ENCODE results near the gene C12orf75.
"Not testable (repeated sequence)": the region's sequence is repeated elsewhere in the genome, so short reads cannot be mapped to it uniquely, and the experiment has no call there.

C12orf75 gene

GRCh38 chr12:105310476-105311085 is 19.9 kb upstream of the C12orf75 start:
- DNase-seq = not testable (repeated sequence)

GRCh38 chr12:105311936-105312335 is 18.6 kb upstream of the C12orf75 start:
- DNase-seq = not testable (repeated sequence)

DNA sequence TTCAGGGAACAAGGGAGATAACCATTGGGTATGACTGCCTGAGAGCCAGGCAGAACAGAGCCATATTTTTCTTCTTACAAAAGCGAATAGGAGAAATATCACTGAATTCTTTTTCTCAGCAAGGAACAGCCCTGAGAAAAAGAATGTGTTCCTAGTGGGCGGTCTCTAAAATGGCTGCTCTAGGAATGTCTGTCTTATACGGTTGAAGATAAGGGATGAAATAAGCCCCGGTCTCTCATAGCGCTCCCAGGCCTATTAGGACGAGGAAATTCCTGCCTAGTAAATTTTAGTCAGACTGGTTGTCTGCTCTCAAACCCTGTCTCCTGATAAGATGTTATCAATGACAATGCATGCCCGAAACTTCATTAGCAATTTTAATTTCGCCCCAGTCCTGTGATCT is 16.7 kb upstream of the C12orf75 start:
- not testable (repeated sequence) for DNase-seq

DNA sequence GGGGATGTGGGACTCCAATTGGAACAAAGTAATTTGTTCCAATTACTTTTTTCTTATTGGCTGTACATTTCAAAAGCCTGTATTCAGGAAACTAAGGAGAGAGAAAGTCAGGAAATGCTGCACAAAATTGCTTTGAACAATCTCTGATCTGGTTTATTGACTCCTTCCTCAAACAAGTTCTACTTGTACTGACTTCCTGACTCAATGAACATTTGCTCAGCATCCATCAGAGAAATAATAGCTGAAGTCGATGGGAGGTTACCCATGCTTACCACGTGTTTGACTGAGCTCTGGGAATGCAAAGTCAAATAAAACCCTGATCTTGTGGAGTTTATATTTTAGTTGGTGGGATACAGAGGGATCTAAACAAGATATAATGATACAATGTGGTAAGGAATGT is 15.4 kb upstream of the C12orf75 start:
- no peak for DNase-seq

DNA sequence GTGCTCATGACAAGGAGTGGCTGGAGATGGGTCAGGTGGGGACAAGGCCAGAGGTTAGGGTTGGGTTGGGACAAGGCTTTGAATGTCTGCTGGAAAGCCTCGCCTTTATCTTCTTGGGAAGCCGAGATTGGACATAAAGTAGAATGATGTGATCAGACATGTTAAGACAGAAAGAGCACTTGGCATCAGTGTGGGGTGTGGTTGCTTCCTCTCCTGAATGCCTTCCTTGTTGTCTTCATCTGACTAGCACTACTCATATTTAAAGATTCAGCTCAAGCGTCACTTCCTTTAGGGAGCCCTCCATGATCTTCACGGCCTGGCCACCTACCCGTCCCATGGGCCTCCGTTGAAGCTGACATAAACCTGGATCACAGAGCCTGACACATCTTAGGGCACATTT is 14.8 kb upstream of the C12orf75 start:
- no peak for DNase-seq

GRCh38 chr12:105316931-105317852 is 13.3 kb upstream of the C12orf75 start:
- no peak for DNase-seq

- no peak for DNase-seq
Measured at GRCh38 chr12:105317942-105318621, 12.4 kb upstream of the C12orf75 start.

GRCh38 chr12:105318651-105319483 is 11.6 kb upstream of the C12orf75 start:
- DNase-seq = no peak

DNA sequence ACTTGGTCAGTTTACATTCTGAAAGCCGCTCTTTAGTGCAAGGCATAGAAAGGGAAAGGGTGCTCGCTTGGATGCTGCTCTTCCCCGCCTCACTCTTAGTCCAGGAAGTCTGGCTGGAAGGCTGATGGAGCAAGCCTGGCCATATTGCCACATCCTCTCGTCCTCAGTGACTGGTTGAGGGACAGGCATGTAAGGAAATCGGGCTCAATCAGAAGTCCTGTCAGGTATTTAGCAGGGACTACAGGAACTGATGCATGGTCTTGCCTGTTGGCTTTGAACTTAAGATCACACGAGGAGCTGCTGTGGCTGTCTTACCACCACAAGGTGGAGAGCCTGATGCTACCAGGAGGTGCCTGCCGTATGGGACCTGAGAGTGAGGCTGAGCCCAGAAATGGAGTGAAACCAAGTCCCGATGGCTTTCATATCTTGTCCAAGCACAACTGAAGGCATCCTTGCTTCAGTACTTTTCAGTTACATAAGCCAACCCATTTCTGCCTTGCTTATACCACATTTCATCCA is 10.7 kb upstream of the C12orf75 start:
- no peak for DNase-seq

DNA sequence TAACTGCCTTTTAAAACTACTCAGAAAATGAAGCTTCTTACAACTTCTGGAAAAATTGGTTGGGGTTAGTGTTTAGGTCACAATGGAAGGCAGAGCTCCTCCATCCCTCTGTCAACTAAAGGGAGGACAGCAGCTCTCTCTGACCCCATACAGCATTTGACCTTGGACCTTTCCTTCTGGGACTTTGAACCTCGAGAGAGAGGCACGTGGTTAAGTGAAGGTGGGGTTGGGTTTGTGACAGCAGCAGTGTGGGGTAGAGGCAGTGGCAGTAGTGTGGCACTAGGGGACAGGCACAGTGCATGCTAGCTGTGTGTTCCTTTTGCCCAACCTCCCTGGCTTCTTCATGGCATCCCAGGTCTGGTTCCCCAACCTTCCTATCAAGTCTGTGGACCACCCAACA is 9.4 kb upstream of the C12orf75 start:
- no peak for DNase-seq

DNA sequence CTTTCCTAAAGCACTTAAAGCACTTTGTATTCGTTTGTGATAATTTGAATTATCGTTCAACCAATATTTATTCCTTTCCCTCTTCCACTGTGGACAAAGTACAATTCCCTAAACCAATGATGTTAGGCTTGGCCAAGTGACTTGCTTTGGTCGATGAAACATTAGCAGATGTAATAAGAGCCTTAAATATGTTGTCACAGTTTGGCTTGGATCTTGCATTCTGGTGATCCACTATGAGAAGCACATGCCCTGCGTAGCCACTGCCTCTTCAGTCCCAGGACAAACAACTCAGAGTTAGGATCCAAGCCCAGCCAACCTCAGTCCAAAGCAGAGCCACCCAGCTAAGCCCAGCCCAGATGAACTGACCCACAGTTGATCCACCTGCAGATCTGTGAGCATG is 8.4 kb upstream of the C12orf75 start:
- DNase-seq = no peak

DNA sequence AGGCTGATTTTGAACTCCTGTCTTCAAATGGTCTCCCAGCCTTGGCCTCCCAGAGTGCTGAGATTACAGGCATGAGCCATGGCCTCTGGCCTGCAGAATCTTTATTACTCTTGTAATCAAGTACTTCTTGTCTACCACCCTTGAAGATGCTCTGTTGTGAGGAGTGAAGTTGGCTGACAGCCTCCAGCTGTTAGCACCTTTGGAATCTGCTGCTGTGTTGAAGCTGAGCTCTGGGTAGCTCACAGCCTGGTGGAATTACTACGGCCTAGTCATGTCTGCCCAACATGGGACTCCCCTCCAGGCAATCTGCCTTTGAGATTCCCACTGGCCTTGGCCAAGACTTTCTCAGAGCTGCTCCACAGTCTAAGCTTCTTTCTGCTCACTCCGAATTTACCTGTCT is 5.8 kb upstream of the C12orf75 start:
- DNase-seq = no peak

DNA sequence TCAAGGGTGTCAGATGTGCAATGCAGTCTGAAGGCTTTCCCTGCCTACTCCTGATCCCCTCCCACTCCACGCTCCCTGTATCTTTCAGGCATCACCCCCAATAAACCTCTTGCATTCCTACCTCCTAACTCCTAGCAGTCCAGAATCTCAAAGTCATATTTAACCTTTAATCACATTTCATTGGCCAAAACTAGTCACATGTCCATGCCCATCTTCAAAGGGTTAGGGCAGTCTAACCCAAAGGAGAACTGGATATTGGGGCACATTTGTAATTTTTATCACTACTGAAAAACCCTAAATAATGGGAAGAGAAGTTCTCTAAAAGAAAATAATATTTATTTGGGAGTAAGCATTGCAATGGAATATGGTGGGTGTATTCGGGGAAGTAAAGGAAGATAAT is 5.4 kb upstream of the C12orf75 start:
- no peak for DNase-seq

DNA sequence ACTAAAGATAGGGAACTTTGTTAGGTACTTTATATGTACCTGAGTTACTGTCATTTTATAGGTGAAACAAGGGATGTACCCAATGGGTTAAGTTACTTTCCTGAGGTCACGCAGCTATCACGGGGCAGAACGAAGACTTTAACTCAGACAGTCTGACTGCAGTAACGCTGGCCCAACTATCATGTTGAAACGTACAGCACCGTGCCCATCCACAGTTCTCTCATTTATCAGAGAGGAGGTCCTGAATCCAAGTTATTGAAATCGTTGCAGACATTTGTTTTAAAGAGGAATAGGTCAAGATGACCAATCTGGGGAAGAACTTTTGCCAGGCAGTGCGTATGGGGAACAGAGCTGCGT is 587 bp upstream of the C12orf75 start:
- no peak for DNase-seq

- no peak for DNase-seq
Measured at GRCh38 chr12:105330931-105331804, 677 bp downstream of the C12orf75 start.

- DNase-seq = no peak
Measured at GRCh38 chr12:105331805-105332251, 1.3 kb downstream of the C12orf75 start.

DNA sequence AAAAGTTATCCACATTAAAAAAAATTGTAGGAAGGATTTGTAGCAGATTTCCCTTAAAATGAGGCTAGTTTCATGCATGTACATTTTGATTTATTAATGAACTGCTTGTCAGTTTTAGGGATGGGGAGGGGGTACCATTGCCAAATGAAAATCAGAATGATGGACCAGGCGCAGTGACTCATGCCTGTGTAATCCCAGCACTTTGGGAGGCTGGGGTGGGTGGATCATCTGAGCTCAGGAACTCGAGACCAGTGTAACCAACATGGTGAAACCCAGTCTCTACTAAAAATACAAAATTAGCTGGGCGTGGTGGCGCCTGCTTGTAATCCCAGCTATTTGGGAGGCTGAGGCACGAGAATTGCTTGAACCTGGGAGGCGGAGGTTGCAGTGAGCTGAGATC is 1.8 kb downstream of the C12orf75 start:
- not testable (repeated sequence) for DNase-seq

DNA sequence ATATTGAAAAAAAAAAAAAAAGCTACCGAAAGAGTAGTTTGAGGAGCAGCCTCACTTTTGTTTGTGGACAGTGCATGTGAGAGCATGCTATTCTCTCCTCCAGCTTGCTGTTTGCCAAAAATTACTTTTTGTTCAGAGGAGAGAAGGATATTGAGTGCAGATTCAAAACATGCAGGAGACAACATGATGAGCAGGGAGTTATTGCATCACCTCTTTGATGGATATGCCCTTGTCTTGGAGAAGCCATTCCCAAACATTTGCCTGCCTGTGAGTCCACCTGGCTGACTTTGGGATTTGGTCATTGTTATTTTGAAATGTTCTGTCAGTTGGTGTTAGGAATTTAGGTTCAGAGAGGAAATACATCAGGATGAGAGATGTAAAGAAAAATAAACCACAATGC is 2.4 kb downstream of the C12orf75 start:
- no peak for DNase-seq

GRCh38 chr12:105334001-105334400 is 3.5 kb downstream of the C12orf75 start:
- DNase-seq = peak; percentile 68

- DNase-seq = no peak
Measured at GRCh38 chr12:105334582-105334981, 4.1 kb downstream of the C12orf75 start.

DNA sequence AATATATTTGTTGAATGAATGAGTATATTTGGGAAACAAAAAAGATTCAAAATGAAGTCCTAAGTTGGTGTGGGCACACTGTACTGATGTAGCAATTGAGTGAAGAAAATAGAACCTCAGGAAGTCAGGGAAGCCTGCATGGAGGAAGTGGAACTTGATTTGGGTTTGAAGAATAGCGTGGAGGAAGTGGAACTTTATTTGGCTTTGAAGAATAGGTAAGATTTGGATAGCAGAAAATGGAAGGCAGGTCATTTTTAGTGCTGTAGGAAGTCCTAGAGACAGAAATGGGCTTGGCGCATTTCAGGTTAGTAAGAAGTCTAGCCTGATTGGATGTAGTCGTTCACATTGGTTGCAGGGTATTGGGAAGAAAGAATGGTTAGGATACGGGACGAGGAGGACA is 5.4 kb downstream of the C12orf75 start:
- no peak for DNase-seq

GRCh38 chr12:105336411-105336810 is 5.9 kb downstream of the C12orf75 start:
- DNase-seq = no peak

All from NCI-H510A (cell line).